T-helper 1 cell treated with Interleukin-12 subunit alpha and Interleukin-12 subunit beta and Interleukin-4 antibody, amounts not matched to agents 30 μg/mL and 1 μg/mL, for 36 hours (primary cell): Measurements from ENCODE around the gene SIM1.

Experiments used
- H3K27ac Mint-ChIP-seq: one replicate; pipeline ENCODE4 v1.8.0; 2021; ENCODE audit warnings: mild to moderate bottlenecking, mixed read lengths
- H3K27me3 Mint-ChIP-seq: one replicate; pipeline ENCODE4 v1.8.0; 2021; ENCODE audit warnings: low read depth, mixed read lengths
- H3K36me3 Mint-ChIP-seq: one replicate; pipeline ENCODE4 v1.8.0; 2021; ENCODE audit warnings: low read depth, mixed read lengths
- H3K4me1 Mint-ChIP-seq: one replicate; pipeline ENCODE4 v1.8.0; 2021; ENCODE audit warnings: low read depth, mixed read lengths
- H3K4me3 Mint-ChIP-seq: one replicate; pipeline ENCODE4 v1.8.0; 2021; ENCODE audit warnings: mild to moderate bottlenecking, moderate library complexity, mixed read lengths
- H3K9me3 Mint-ChIP-seq: one replicate; pipeline ENCODE4 v1.8.0; 2021; ENCODE audit warnings: mixed read lengths

SIM1 gene

GRCh38 chr6:100463630-100464161 lies 1.0 kb downstream of the SIM1 start:
- Mint-ChIP-seq H3K36me3 (peaks cover 17% of the 10 kb centered on the region), H3K9me3 (peaks cover 22% of the 10 kb centered on the region), H3K4me3 (no peak overlapping the region), H3K27me3 (peaks cover 79% of the 10 kb centered on the region), H3K4me1 (peaks cover 30% of the 10 kb centered on the region), H3K27ac (peak overlapping the region; percentile 37)

DNA sequence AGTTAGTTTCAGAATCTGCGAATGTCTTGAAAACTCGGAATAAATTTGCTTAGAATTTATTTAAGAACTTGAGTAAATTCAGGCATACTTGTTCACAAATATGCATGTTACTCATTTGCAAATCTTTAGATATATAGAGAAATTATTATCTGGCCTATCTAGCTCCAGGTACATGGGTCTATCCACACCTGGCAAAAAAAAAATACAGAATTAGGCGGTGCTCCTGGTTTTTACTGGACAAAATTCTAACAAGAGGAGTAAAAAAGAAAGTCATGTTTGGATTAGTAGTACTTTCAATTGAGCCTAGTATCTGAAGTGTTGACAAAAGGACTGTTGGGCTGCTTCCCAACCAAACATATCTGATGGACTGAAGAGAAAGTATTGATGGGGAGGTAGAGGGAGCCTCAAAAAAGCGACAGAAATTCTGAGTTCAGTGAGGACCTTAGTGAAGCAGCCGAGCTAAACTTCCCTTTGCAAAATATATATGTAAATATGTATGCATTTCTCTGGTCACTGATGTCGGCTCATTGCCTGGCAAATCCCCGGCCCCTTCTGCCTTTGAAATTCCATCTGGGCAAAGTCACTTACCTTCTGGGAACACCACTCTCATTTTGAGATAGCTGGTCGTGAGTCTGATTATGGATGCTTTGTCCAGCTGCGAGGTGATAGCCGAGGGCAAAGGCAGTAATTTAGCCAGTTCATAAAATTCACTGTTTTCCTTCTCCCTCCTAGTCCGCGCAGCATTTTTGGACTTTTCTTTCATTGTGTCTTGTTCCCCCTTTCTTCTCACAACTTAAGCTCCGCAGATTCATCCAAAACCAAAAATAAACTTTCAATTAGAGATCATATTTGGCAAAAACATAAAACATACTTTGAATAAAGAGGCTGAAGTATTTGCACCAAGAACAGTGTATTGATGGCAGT lies 1.8 kb downstream of the SIM1 start:
- peaks cover 21% of the 10 kb centered on the region for H3K9me3 Mint-ChIP-seq
- no peak overlapping the region for H3K4me3 Mint-ChIP-seq
- peaks cover 29% of the 10 kb centered on the region for H3K4me1 Mint-ChIP-seq
- peaks cover 14% of the 10 kb centered on the region for H3K36me3 Mint-ChIP-seq
- peaks cover 71% of the 10 kb centered on the region for H3K27me3 Mint-ChIP-seq
- peak overlapping the region; percentile 37 for H3K27ac Mint-ChIP-seq

DNA sequence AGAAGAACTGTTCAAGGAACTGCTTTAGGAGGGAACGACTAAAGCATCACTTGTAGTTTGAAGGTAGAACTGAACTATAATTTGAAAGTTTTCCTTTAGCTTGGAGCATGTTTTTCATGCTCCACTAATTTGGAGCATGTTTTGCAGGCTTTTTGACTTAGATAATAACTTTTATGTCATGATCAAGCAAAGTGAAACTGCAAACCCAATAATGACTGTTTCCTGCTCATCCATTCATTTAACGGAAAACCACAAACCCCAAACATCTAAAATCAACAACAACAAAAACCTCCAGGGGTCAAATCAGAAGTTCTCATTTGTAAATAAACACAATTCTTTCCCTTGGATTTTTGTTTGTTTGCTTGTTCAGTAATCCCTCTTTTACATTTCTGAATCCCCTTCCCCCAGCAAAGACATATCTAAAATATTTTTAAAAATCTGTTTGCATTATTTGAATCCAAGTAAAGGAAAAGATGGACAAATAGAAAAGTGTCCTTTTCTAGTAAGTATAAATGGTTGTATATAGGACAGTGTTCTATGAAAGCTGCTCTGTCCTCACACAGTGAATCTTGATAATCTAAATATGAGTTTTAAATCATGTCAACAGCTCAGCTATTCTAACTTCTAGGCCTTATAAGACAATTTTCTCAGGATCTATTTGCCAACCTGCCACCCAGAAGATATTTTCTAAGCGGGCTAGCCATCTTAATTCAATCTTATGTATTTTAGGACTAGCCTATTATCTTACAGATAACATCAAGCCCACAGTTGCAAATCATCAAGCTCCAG lies 2.6 kb downstream of the SIM1 start:
- H3K27ac Mint-ChIP-seq = peak overlapping the region; percentile 80
- peaks cover 19% of the 10 kb centered on the region for H3K9me3 Mint-ChIP-seq
- H3K27me3 Mint-ChIP-seq = peaks cover 63% of the 10 kb centered on the region
- peaks cover 12% of the 10 kb centered on the region for H3K36me3 Mint-ChIP-seq
- peaks cover 29% of the 10 kb centered on the region for H3K4me1 Mint-ChIP-seq
- peak overlapping the region; percentile 67 for H3K4me3 Mint-ChIP-seq

DNA sequence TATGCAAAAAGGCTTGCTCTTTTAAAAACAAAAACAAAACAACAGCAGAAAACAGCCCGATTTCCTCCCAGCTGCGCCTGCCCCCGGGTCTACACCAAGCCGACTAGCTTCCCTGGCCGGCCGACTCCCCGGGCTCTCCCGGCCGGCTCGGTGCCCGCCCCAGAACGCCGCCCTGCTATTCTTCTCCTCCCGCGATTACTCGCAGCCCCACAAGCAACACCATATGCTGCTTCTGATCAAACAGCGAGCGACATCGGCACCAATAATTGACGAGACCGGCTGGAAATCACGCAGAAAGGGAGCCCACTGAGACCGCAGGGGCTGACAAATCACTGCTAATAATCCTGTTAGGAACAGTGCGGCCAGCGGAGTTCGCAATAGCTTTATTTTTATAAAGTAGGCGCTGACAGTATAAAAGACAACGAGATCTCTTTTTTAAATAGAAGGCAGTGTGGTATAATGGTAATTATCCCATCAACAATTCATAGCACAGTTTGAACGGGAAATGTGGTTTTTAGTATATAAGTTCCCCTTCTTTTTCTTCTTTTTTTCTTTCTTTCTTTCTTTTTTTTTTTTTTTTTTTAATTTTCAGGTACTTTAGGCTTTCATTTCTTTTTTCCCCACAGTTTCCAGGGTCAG lies 3.3 kb downstream of the SIM1 start:
- Mint-ChIP-seq H3K27me3 (peaks cover 56% of the 10 kb centered on the region), H3K4me3 (peak overlapping the region; percentile 67), H3K36me3 (peaks cover 10% of the 10 kb centered on the region), H3K4me1 (peaks cover 26% of the 10 kb centered on the region), H3K27ac (peak overlapping the region; percentile 80), H3K9me3 (peaks cover 21% of the 10 kb centered on the region)

- Mint-ChIP-seq H3K27me3 (peaks cover 49% of the 10 kb centered on the region), H3K4me3 (no peak overlapping the region), H3K27ac (no peak overlapping the region), H3K4me1 (peaks cover 22% of the 10 kb centered on the region), H3K36me3 (peaks cover 9% of the 10 kb centered on the region), H3K9me3 (peaks cover 16% of the 10 kb centered on the region)
These were observed 4.0 kb downstream of the SIM1 start for GRCh38 chr6:100460650-100461204.

- Mint-ChIP-seq H3K4me1 (peaks cover 20% of the 10 kb centered on the region), H3K36me3 (peaks cover 9% of the 10 kb centered on the region), H3K4me3 (no peak overlapping the region), H3K27me3 (peaks cover 42% of the 10 kb centered on the region), H3K9me3 (peaks cover 25% of the 10 kb centered on the region), H3K27ac (no peak overlapping the region)
These were observed 5.0 kb downstream of the SIM1 start for GRCh38 chr6:100459592-100460184.

GRCh38 chr6:100458841-100459591 lies 5.7 kb downstream of the SIM1 start:
- Mint-ChIP-seq H3K27ac (no peak overlapping the region), H3K4me3 (no peak overlapping the region), H3K36me3 (peaks cover 11% of the 10 kb centered on the region), H3K4me1 (peaks cover 20% of the 10 kb centered on the region), H3K9me3 (peaks cover 25% of the 10 kb centered on the region), H3K27me3 (peaks cover 37% of the 10 kb centered on the region)

DNA sequence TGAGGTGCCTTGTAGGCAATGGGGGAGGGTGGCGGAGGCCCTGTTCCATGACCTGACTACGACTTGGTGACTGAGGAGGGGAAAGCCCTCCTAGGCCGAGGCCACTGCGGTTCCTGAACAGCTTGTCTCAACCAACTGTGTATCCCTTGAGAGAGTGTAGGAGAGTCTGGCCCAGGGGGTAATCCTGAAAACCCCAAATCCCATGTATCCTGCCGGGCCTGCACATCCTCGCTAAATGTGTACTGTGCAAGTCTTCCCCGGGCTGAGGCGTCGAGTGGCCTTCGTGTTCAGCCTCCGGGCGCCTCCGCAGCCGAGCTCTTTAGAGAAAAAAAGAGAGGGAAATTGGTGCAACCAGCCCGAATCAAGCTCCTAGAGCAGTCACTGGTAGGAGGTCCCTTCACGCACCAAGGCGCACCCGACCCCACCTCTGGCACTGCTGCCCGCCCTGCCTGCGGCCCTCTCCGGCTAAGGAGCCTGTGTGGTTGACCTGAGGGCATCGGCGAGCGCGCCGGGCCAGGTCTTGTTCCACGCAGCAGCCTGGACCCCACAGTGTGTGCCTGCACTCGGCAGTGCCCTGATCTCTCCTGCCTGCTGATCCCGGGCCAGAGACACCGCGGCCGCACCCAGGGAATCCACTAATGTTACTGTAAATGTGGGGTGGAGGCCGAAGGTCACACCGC lies 7.3 kb downstream of the SIM1 start:
- Mint-ChIP-seq H3K27me3 (peaks cover 21% of the 10 kb centered on the region), H3K9me3 (peaks cover 20% of the 10 kb centered on the region), H3K4me1 (peaks cover 14% of the 10 kb centered on the region), H3K4me3 (no peak overlapping the region), H3K36me3 (peaks cover 7% of the 10 kb centered on the region), H3K27ac (peak overlapping the region; percentile 52)

DNA sequence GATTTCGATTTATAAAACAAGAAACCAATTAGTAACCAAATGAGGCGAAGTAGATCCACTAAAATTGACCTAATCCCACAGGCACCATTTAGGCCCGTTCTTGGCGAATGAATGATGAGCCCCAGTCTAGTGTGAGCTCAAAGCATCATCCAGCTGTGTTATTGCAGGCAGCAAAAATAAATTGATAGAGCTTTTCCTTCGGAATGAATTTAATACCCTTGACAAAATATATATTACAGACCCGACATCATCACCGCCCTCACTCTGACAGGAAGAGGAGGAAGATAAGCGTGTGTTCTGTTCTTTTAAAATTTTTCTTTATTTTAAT lies 7.8 kb downstream of the SIM1 start:
- peak overlapping the region; percentile 63 for H3K27ac Mint-ChIP-seq
- H3K27me3 Mint-ChIP-seq = peaks cover 15% of the 10 kb centered on the region
- H3K4me1 Mint-ChIP-seq = peaks cover 9% of the 10 kb centered on the region
- H3K4me3 Mint-ChIP-seq = no peak overlapping the region
- peaks cover 5% of the 10 kb centered on the region for H3K36me3 Mint-ChIP-seq
- peaks cover 14% of the 10 kb centered on the region for H3K9me3 Mint-ChIP-seq

- peaks cover 5% of the 10 kb centered on the region for H3K4me1 Mint-ChIP-seq
- H3K9me3 Mint-ChIP-seq = peaks cover 13% of the 10 kb centered on the region
- H3K27ac Mint-ChIP-seq = peak overlapping the region; percentile 73
- H3K27me3 Mint-ChIP-seq = peaks cover 10% of the 10 kb centered on the region
- no peak overlapping the region for H3K4me3 Mint-ChIP-seq
- H3K36me3 Mint-ChIP-seq = peaks cover 5% of the 10 kb centered on the region
These were observed 8.4 kb downstream of the SIM1 start for GRCh38 chr6:100456141-100456907.

DNA sequence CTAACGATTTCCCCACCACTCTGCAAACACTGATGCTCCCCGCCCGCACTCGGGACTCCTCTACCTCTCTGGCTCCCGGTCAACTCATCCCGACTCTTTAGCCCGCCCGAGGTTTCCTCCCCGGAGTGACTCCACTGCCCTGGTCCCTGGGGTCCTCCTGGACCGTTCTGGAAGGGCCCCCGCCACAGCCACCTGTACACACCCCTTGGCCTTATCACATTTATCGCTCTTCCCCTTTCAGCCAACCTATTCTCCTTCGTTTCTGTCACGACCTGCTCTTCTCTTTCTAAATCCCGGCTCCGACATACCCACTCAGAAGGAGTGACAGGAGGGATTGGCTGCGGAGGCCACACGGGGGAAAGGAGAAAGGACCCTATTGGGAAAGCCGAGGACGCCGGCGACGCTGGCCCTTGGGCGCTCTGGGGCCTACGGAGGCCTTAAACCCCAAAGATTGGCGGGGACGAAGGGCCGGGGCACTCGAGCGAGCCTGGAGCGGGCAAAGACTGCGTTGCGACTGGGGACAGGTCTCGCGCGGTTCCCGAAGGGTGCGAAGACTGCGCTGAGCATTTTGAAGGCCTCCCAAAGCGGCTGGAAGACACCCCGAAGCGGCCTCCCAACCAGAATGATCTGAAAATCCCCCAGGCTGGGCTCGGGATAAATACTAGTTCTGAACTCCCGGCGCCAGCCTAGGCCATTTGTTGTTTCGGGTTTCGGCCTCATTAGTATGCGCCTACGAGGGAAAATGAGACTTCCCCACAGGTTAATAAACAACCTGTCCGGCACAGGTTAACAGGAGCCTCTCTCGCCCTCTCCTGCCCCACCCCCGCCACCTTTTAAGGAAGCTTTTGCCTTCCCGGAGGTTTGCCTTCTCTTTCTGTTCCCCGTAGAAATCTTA lies 9.2 kb downstream of the SIM1 start:
- Mint-ChIP-seq H3K9me3 (peaks cover 13% of the 10 kb centered on the region), H3K4me1 (peaks cover 1% of the 10 kb centered on the region), H3K27ac (peak overlapping the region; percentile 73), H3K36me3 (peaks cover 5% of the 10 kb centered on the region), H3K27me3 (peaks cover 1% of the 10 kb centered on the region), H3K4me3 (no peak overlapping the region)
